ENCODE measurements around the gene ASB15. TPM values are rescaled to one million over a fixed set of nuclear protein-coding genes. Genes with fewer than 3 reads are reported as not detected.
"Not testable (repeated sequence)": the region's sequence is repeated elsewhere in the genome, so short reads cannot be mapped to it uniquely, and the experiment has no call there.

Gene ASB15
- total RNA-seq = not detected

DNA sequence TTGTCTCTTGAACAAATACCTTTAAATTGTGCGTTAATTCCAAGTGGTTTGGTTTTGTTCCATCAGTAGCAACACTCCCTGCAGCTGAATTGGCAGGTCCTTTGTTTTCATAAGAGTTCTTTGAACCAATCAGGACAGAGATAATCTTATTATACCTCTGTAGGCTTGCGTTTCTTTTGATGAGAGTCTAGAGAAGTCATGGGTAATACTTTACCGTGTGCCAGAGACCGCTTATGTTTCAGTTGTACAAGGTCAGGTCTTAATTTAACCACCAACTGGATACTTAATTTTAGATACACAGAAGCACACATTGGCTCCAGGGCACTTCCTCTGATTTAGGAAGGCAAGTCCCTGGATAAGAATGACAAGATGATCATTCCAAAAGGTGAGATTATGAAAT, at the start of gene ASB15:
TSS of gene ASB15 (plus strand) at position 292 of the 400 bp plus-strand sequence. CDS start 12,682 bp downstream, outside the sequence.
- no peaks in the 10 kb centered on the region for H3K4me1 ChIP-seq
- no peak for DNase-seq (ENCODE audit: low spot score in 2 of 2)
- 42% methylated on average over 4 of the region's 4 CpGs for WGBS

DNA sequence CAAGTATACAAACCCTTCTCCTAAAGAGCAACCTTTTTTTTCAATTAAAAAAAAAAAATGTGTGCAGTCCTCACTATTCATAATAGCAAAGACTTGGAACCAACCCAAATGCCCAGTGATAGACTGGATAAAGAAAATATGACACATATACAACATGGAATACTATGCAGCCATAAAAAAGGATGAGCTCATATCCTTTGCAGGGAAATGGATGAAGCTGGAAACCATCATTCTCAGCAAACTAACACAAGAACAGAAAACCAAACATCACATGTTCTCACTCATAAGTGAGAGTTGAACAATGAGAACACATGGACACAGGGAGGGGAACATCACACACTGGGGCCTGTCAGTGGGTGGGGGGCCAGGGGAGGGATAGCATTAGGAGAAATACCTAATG, 49.5 kb upstream of the ASB15 start:
- H3K4me3 ChIP-seq; H3K9me3 ChIP-seq; H3K27ac ChIP-seq; H3K27me3 ChIP-seq; DNase-seq (ENCODE audit: low spot score in 2 of 2): not testable (repeated sequence)
- peaks cover 27% of the 10 kb centered on the region for H3K36me3 ChIP-seq
- peaks cover 28% of the 10 kb centered on the region for H3K4me1 ChIP-seq

More for the DNA sequence above, at the start of gene ASB15:
- no peak within 1 kb of the TSS for H3K4me3 ChIP-seq
- TF ChIP-seq, protein P1, sequence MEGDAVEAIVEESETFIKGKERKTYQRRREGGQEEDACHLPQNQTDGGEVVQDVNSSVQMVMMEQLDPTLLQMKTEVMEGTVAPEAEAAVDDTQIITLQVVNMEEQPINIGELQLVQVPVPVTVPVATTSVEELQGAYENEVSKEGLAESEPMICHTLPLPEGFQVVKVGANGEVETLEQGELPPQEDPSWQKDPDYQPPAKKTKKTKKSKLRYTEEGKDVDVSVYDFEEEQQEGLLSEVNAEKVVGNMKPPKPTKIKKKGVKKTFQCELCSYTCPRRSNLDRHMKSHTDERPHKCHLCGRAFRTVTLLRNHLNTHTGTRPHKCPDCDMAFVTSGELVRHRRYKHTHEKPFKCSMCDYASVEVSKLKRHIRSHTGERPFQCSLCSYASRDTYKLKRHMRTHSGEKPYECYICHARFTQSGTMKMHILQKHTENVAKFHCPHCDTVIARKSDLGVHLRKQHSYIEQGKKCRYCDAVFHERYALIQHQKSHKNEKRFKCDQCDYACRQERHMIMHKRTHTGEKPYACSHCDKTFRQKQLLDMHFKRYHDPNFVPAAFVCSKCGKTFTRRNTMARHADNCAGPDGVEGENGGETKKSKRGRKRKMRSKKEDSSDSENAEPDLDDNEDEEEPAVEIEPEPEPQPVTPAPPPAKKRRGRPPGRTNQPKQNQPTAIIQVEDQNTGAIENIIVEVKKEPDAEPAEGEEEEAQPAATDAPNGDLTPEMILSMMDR (IDR thresholded peaks at IDR 0.05) = no peak
- TF ChIP-seq POLR2AphosphoS5 (IDR thresholded peaks at IDR 0.05) (no peak), EP300 (IDR thresholded peaks at IDR 0.05) (no peak), POLR2A (IDR thresholded peaks at IDR 0.05) (no peak)
- no peaks in the 10 kb centered on the region for H3K9me3 ChIP-seq
- no peaks in the 10 kb centered on the region for H3K27me3 ChIP-seq
- H3K36me3 ChIP-seq = no peaks in the 10 kb centered on the region
- H3K27ac ChIP-seq = no peak within 1 kb of the TSS

DNA sequence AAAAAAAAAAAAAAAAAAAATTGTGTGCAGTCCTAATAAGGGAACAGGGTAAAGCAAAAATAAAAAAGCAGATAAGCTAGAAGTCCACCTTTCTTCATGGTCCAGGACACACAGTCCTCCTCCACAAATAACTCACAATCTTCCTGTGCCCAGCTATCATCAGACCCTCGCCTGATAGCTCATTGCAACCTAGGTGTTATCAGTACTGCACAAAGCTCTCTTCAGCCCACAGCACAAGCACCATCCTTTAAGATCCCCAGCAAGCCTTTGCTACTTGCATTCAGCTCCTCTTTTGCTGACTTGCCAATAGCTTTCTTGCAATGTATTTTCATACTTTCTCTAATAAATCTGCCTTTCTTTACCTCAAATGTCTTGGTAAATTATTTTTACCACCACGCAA, 49.0 kb upstream of the ASB15 start:
- Histone ChIP-seq H3K4me1 (peaks cover 28% of the 10 kb centered on the region), H3K36me3 (peaks cover 27% of the 10 kb centered on the region), H3K4me3 (no peak overlapping the region), H3K27me3 (no peaks in the 10 kb centered on the region), H3K27ac (no peak overlapping the region), H3K9me3 (no peaks in the 10 kb centered on the region)
- no peak for DNase-seq (ENCODE audit: low spot score in 2 of 2)
- WGBS = 92% methylated on average over 2 of the region's 2 CpGs
- TF ChIP-seq POLR2A (IDR thresholded peaks at IDR 0.05) = no peak
- TF ChIP-seq, protein P1 (IDR thresholded peaks at IDR 0.05) = no peak
- TF ChIP-seq EP300 (IDR thresholded peaks at IDR 0.05) = no peak
- no peak for TF ChIP-seq POLR2AphosphoS5 (IDR thresholded peaks at IDR 0.05)

GRCh38 chr7:123553159-123553558, 48.5 kb upstream of the ASB15 start:
- H3K4me1 ChIP-seq = peaks cover 28% of the 10 kb centered on the region
- DNase-seq (ENCODE audit: low spot score in 2 of 2) = no peak
- H3K27me3 ChIP-seq = no peaks in the 10 kb centered on the region
- H3K4me3 ChIP-seq = no peak overlapping the region
- H3K27ac ChIP-seq = no peak overlapping the region
- H3K36me3 ChIP-seq = peaks cover 27% of the 10 kb centered on the region
- H3K9me3 ChIP-seq = no peaks in the 10 kb centered on the region
- TF ChIP-seq POLR2AphosphoS5 (IDR thresholded peaks at IDR 0.05) (no peak), EP300 (IDR thresholded peaks at IDR 0.05) (no peak)
- WGBS = 86% methylated on average over 3 of the region's 3 CpGs

DNA sequence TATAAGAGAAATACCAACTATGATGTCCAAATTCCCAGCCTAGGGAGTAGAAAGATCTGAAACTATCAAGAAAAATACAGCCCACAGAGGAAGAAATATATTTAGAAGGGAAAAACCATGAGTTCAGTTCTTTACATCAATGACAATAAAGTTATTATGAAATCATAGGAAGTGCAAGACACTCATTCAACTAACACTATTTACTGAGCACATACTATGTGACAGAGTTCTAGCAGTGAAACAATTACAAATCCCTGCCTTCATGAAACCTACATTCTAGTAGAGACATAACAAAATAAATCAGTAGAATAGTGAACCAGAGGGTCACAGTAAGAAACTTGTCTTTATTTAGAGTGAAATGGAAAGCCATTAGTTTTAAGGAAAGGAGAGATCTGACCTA, 46.1 kb upstream of the ASB15 start:
- Histone ChIP-seq H3K4me1 (peaks cover 32% of the 10 kb centered on the region), H3K9me3 (no peaks in the 10 kb centered on the region), H3K27ac (no peak overlapping the region), H3K36me3 (peaks cover 6% of the 10 kb centered on the region), H3K4me3 (no peak overlapping the region), H3K27me3 (no peaks in the 10 kb centered on the region)
- no peak for TF ChIP-seq POLR2A (IDR thresholded peaks at IDR 0.05)
- TF ChIP-seq POLR2AphosphoS5 (IDR thresholded peaks at IDR 0.05) = no peak
- TF ChIP-seq, protein P1 (IDR thresholded peaks at IDR 0.05) = no peak
- no peak for TF ChIP-seq EP300 (IDR thresholded peaks at IDR 0.05)
- no peak for DNase-seq (ENCODE audit: low spot score in 2 of 2)

DNA sequence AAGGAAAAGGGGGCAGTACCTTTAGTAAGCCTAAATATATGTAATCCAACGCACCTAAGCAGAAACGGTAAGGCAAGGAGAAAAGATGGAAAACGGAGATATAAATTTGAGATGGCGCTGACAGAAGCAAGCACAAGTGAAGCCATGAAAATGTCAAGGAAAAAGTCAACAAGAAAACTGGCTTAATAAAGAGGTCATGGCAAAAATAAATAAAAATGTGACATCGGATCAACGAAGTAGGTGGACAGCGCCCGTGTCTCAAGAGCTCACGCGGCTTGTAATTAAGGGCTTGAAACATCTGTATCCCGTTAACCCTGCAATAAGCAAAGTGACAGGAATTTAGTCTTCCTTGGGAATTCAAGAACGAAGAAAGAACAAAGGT, 44.6 kb upstream of the ASB15 start:
- TF ChIP-seq, protein P1 (IDR thresholded peaks at IDR 0.05) = no peak
- TF ChIP-seq POLR2A (IDR thresholded peaks at IDR 0.05) (no peak), EP300 (IDR thresholded peaks at IDR 0.05) (no peak), POLR2AphosphoS5 (IDR thresholded peaks at IDR 0.05) (no peak)
- peak overlapping the region; percentile 79 for H3K27ac ChIP-seq
- peak overlapping the region; percentile 70 for H3K4me3 ChIP-seq
- H3K36me3 ChIP-seq = peaks cover 6% of the 10 kb centered on the region
- H3K9me3 ChIP-seq = no peaks in the 10 kb centered on the region
- DNase-seq (ENCODE audit: low spot score in 2 of 2) = no peak
- peaks cover 3% of the 10 kb centered on the region for H3K27me3 ChIP-seq
- peaks cover 32% of the 10 kb centered on the region for H3K4me1 ChIP-seq
- WGBS = 5% methylated on average over 12 of the region's 12 CpGs
